Fibroblast of lung (primary cell): ENCODE measurements around the gene ERLIN1.

Source experiments
- EZH2 ChIP-seq: IDR thresholded peaks from 2 replicates; pipeline ENCODE4 v1.5.1; 2012; ENCODE audit warnings: low read length, control low read depth, mild to moderate bottlenecking; ENCODE audit errors: missing control alignments
- TF ChIP-seq, protein P1 (sequence below), 2 donors: IDR thresholded peaks in 1 of 2; conservative IDR thresholded peaks in 1 of 2; 1 replicate in 1 of 2; 2 replicates in 1 of 2; pipeline ENCODE4 v1.5.1; 2011 to 2012; ENCODE audit warnings: low read length in 2 of 2, control low read depth in 1 of 2, inconsistent platforms in 1 of 2, low read depth in 1 of 2, mild to moderate bottlenecking in 1 of 2

DNA sequence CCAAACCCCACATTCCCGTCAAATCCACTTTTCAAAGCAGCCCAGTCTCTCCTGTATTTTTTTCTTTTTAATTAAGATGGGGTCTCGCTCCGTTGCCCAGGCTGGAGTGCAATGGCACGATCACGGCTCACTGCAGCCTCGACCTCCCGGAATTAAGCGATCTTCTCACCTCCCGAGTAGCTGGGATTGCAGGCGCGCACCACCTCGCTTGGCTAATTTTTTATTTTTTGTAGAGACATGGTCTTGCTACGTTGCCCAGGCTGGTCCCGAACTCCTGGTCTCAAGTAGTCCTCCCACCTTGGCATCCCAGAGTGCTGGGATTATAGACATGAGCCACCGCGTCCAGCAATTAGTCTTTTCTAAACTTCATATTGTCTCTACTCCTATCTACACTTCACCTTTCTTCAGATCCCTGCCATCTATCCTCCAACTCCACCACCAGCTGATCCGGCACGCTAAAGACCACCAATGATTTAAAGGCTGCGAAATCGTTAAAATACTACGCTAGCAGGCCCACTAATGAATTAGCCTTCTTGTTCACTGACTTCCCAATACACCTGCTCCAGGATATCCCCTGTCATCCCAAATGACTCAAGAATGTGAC lies 44.1 kb upstream of the ERLIN1 start:
- TF ChIP-seq, protein P1, sequence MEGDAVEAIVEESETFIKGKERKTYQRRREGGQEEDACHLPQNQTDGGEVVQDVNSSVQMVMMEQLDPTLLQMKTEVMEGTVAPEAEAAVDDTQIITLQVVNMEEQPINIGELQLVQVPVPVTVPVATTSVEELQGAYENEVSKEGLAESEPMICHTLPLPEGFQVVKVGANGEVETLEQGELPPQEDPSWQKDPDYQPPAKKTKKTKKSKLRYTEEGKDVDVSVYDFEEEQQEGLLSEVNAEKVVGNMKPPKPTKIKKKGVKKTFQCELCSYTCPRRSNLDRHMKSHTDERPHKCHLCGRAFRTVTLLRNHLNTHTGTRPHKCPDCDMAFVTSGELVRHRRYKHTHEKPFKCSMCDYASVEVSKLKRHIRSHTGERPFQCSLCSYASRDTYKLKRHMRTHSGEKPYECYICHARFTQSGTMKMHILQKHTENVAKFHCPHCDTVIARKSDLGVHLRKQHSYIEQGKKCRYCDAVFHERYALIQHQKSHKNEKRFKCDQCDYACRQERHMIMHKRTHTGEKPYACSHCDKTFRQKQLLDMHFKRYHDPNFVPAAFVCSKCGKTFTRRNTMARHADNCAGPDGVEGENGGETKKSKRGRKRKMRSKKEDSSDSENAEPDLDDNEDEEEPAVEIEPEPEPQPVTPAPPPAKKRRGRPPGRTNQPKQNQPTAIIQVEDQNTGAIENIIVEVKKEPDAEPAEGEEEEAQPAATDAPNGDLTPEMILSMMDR (conservative IDR thresholded peaks at IDR 0.05 in 1 of 2, IDR thresholded peaks at IDR 0.05 in 1 of 2; ENCODE audit: low read depth in 1 of 2, low read length in 2 of 2), result no peak
- no peak for TF ChIP-seq EZH2
